Measurements from ENCODE around the gene MYMK.

- TF ChIP-seq FOXM1 (IDR thresholded peaks at IDR 0.05; ENCODE audit: borderline replicate concordance) (no peak), FOXK2 (IDR thresholded peaks at IDR 0.05) (no peak), SP1 (IDR thresholded peaks at IDR 0.05) (no peak), BHLHE40 (IDR thresholded peaks at IDR 0.05; ENCODE audit: borderline replicate concordance) (no peak), ARNT (IDR thresholded peaks at IDR 0.05) (no peak), ELF4 (IDR thresholded peaks at IDR 0.05) (no peak), TARDBP (IDR thresholded peaks at IDR 0.05) (no peak), PKNOX1 (IDR thresholded peaks at IDR 0.05) (no peak), FOXA1 (IDR thresholded peaks at IDR 0.05) (no peak), SUZ12 (IDR thresholded peaks at IDR 0.05) (no peak), ZNF384 (IDR thresholded peaks at IDR 0.05) (no peak), HDGF (IDR thresholded peaks at IDR 0.05; ENCODE audit: borderline replicate concordance) (no peak)
Measured at GRCh38 chr9:133538851-133539833, 14.4 kb upstream of the MYMK start.

Measured in HEK293T (cell line).